ENCODE results near the gene KAZN. TPM values are rescaled to one million over a fixed set of nuclear protein-coding genes. Genes with fewer than 3 reads are reported as not detected.

The KAZN gene
- total and polyA plus RNA-seq, 9 donors = 10.1 to 56.4 (median 27.9) TPM

DNA sequence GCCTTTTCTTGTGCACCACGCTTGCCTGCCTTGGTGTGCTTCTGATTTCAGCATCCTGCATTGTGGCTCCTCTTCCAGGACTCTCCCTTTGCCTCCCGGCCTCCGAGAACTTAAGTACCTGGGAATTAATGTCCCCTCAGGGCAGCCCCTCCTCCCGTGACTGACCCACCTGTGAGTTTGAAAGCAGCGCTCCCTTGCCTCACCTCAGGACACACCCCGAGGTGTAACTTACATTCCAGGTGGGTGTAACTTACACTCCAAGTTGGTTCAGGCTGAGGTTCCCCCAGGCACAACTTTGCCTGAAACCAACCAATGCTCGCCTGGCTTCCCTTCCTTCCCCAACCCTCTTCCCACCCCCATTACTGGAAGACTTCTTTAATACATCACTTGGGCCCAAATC lies 161.4 kb downstream of the KAZN start:
- WGBS, 3 donors = 91 to 96% (median 93%) methylated on average over 7 of the region's 7 CpGs
- DNase-seq = no peak
- Histone ChIP-seq H3K4me3 (no peak overlapping the region), H3K27me3 (no peaks in the 10 kb centered on the region), H3K9me3 (no peaks in the 10 kb centered on the region), H3K27ac (no peak overlapping the region), H3K4me1 (ENCODE audit: insufficient read depth) (no peaks in the 10 kb centered on the region), H3K36me3 (no peaks in the 10 kb centered on the region)
- TF ChIP-seq, protein P1, sequence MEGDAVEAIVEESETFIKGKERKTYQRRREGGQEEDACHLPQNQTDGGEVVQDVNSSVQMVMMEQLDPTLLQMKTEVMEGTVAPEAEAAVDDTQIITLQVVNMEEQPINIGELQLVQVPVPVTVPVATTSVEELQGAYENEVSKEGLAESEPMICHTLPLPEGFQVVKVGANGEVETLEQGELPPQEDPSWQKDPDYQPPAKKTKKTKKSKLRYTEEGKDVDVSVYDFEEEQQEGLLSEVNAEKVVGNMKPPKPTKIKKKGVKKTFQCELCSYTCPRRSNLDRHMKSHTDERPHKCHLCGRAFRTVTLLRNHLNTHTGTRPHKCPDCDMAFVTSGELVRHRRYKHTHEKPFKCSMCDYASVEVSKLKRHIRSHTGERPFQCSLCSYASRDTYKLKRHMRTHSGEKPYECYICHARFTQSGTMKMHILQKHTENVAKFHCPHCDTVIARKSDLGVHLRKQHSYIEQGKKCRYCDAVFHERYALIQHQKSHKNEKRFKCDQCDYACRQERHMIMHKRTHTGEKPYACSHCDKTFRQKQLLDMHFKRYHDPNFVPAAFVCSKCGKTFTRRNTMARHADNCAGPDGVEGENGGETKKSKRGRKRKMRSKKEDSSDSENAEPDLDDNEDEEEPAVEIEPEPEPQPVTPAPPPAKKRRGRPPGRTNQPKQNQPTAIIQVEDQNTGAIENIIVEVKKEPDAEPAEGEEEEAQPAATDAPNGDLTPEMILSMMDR (IDR thresholded peaks at IDR 0.05) = no peak
- TF ChIP-seq POLR2A (IDR thresholded peaks at IDR 0.05) (no peak), EP300 (IDR thresholded peaks at IDR 0.05) (no peak)
- intact Hi-C loops (cut with DNase I) = no loop called here

- H3K4me1 ChIP-seq (ENCODE audit: insufficient read depth) = no peaks in the 10 kb centered on the region
- 92 to 96% (median 96%) methylated on average over 5 of the region's 5 CpGs for WGBS, 3 donors
- DNase-seq = no peak
- no peak overlapping the region for H3K4me3 ChIP-seq
- no peaks in the 10 kb centered on the region for H3K36me3 ChIP-seq
- TF ChIP-seq, protein P1 (IDR thresholded peaks at IDR 0.05) = no peak
- no peak for TF ChIP-seq POLR2A (IDR thresholded peaks at IDR 0.05)
- TF ChIP-seq EP300 (IDR thresholded peaks at IDR 0.05) = no peak
- H3K27ac ChIP-seq = no peak overlapping the region
- H3K27me3 ChIP-seq = no peaks in the 10 kb centered on the region
- intact Hi-C loops (cut with DNase I) = no loop called here
- no peaks in the 10 kb centered on the region for H3K9me3 ChIP-seq
Measured at GRCh38 chr1:14760780-14761179, 162.3 kb downstream of the KAZN start.

GRCh38 chr1:14761291-14762153 lies 163.0 kb downstream of the KAZN start:
- 79 to 82% (median 80%) methylated on average over 9 of the region's 9 CpGs for WGBS, 3 donors
- intact Hi-C loops (cut with DNase I) = no loop called here
- no peaks in the 10 kb centered on the region for H3K9me3 ChIP-seq

GRCh38 chr1:14763977-14764376 lies 165.5 kb downstream of the KAZN start:
- Histone ChIP-seq H3K4me3 (no peak overlapping the region), H3K27me3 (no peaks in the 10 kb centered on the region), H3K4me1 (ENCODE audit: insufficient read depth) (no peaks in the 10 kb centered on the region), H3K27ac (no peak overlapping the region), H3K9me3 (no peaks in the 10 kb centered on the region), H3K36me3 (no peaks in the 10 kb centered on the region)
- no peak for DNase-seq
- WGBS, 3 donors = 86 to 90% (median 88%) methylated on average over 7 of the region's 7 CpGs
- no peak for TF ChIP-seq EP300 (IDR thresholded peaks at IDR 0.05)
- intact Hi-C loops (cut with DNase I) = no loop called here

More at GRCh38 chr1:14761291-14762153, 163.0 kb downstream of the KAZN start:
- H3K4me3 ChIP-seq = no peak overlapping the region
- H3K36me3 ChIP-seq = no peaks in the 10 kb centered on the region
- no peaks in the 10 kb centered on the region for H3K4me1 ChIP-seq (ENCODE audit: insufficient read depth)
- no peaks in the 10 kb centered on the region for H3K27me3 ChIP-seq
- no peak for DNase-seq
- TF ChIP-seq, protein P1 (IDR thresholded peaks at IDR 0.05) = no peak
- TF ChIP-seq EP300 (IDR thresholded peaks at IDR 0.05) (no peak), POLR2A (IDR thresholded peaks at IDR 0.05) (no peak)
- no peak overlapping the region for H3K27ac ChIP-seq

DNA sequence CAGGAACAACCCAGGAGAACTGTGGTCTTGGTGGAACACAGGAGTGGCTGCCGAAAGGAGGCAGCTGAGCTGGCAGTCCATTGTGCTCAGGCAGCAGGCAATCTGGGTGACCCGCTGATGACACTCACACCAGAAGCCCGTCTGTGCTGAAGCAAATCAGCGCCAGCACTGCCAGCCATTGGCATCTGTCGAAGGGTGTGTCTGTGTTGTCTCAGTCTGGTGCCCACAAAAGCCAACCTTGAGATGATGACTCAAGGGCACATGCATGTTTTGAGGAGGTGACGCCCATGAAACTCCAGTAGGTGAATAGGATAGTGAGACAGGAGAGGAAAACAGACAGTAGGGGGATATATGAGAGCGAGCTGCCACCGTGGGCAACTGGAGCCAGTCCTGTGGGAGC lies 167.3 kb downstream of the KAZN start:
- intact Hi-C loops (cut with DNase I) = no loop called here
- WGBS, 3 donors = 93 to 95% (median 94%) methylated on average over 8 of the region's 8 CpGs

More for the DNA sequence above, 167.3 kb downstream of the KAZN start:
- TF ChIP-seq, protein P1 (IDR thresholded peaks at IDR 0.05) = no peak
- TF ChIP-seq EP300 (IDR thresholded peaks at IDR 0.05) = no peak
- TF ChIP-seq POLR2A (IDR thresholded peaks at IDR 0.05) = no peak
- no peaks in the 10 kb centered on the region for H3K9me3 ChIP-seq
- H3K27me3 ChIP-seq = no peaks in the 10 kb centered on the region
- no peak overlapping the region for H3K4me3 ChIP-seq
- no peak for DNase-seq
- no peaks in the 10 kb centered on the region for H3K4me1 ChIP-seq (ENCODE audit: insufficient read depth)
- H3K27ac ChIP-seq = no peak overlapping the region
- no peaks in the 10 kb centered on the region for H3K36me3 ChIP-seq
